Endothelial cell of umbilical vein (primary cell): ENCODE data around the gene CNOT6. TPM values are rescaled to one million over a fixed set of nuclear protein-coding genes. Genes with fewer than 3 reads are reported as not detected.

Experiments
- BruUV-seq: library from RNA; stranded (reverse); fragments of 400-500 nt; replicated peaks from 2 replicates; lab custom pipeline; 2021; lab: Mats Ljungman, UMichigan
- CTCF ChIA-PET: fragments of 300-600, 350-600 bp; sonication (Branson Sonifier 250); formaldehyde crosslinking; loops from one replicate; lab custom pipeline; 2021; ENCODE audit warnings: antibody characterized with exemption, inconsistent platforms; lab: Charles Lee
- POLR2A ChIA-PET: fragments of 300-600, 350-600 bp; sonication (Branson Sonifier 250); formaldehyde crosslinking; loops from one replicate; lab custom pipeline; 2021; ENCODE audit warnings: antibody characterized with exemption, inconsistent platforms; lab: Charles Lee
- DNase-seq: peaks from one replicate; pipeline ENCODE4 v3.0.0-alpha.2; 2011; ENCODE audit warnings: low read depth, low spot score
- FAIRE-seq: peaks from 2 replicates; lab custom pipeline; 2011; peaks lifted over from hg19 to GRCh38; lab: Jason Lieb, UNC
- H2AFZ ChIP-seq: 2 replicates; pipeline ENCODE4 v1.6.0; 2012; ENCODE audit warnings: low read depth, low read length, control low read depth, inconsistent platforms
- H3K27ac ChIP-seq: 2 replicates; pipeline ENCODE4 v1.5.1; 2011; ENCODE audit warnings: low read depth, mild to moderate bottlenecking, control low read depth, low read length, moderate library complexity; ENCODE audit not compliant: insufficient read depth
- H3K27me3 ChIP-seq, 2 experiments: 2 replicates each; pipeline versions ENCODE4 v1.6.0 to v1.6.1; 2011; ENCODE audit warnings: low read length in 2 of 2, mixed read lengths in 1 of 2; ENCODE audit not compliant: control insufficient read depth in 2 of 2, insufficient read depth in 2 of 2
- H3K36me3 ChIP-seq, 2 experiments: 2 replicates in 1 of 2; 3 replicates in 1 of 2; pipeline ENCODE4 v1.5.1; 2011; ENCODE audit warnings: low read length in 2 of 2, mild to moderate bottlenecking in 1 of 2, moderate library complexity in 1 of 2; ENCODE audit not compliant: control insufficient read depth in 2 of 2, insufficient read depth in 2 of 2; ENCODE audit errors: extremely low read depth in 1 of 2
- H3K4me1 ChIP-seq: 3 replicates; pipeline ENCODE4 v1.5.1; 2011; ENCODE audit warnings: mild to moderate bottlenecking, low read length; ENCODE audit not compliant: control insufficient read depth, insufficient read depth; ENCODE audit errors: extremely low read depth
- H3K4me2 ChIP-seq: 2 replicates; pipeline ENCODE4 v1.6.1; 2011; ENCODE audit warnings: low read length, control low read depth, mixed read lengths; ENCODE audit not compliant: insufficient read depth
- H3K4me3 ChIP-seq, 3 experiments: fragments of 200-600 bp in 1 of 3; sonication (generic), shearing (Covaris generic) in 1 of 3; replicated peaks in 1 of 3; 2 replicates each; pipeline ENCODE4 v1.5.1; 2011 to 2016; ENCODE audit warnings: control low read depth in 3 of 3, low read length in 3 of 3, mild to moderate bottlenecking in 2 of 3, inconsistent platforms in 1 of 3, low read depth in 1 of 3, moderate library complexity in 1 of 3; ENCODE audit not compliant: insufficient read depth in 1 of 3
- H3K79me2 ChIP-seq: 2 replicates; pipeline ENCODE4 v1.6.0; 2012; ENCODE audit warnings: low read length, inconsistent platforms; ENCODE audit not compliant: control insufficient read depth, insufficient read depth
- H3K9ac ChIP-seq: replicated peaks from 2 replicates; pipeline ENCODE3; 2011; ENCODE audit warnings: low read length, control low read depth; ENCODE audit not compliant: insufficient read depth; ENCODE audit errors: extremely low read depth
- H3K9me1 ChIP-seq: replicated peaks from 3 replicates; pipeline ENCODE4 v1.6.0; 2011; ENCODE audit warnings: mild to moderate bottlenecking, low read length; ENCODE audit not compliant: control insufficient read depth, insufficient read depth; ENCODE audit errors: extremely low read depth
- H3K9me3 ChIP-seq: replicated peaks from 2 replicates; pipeline ENCODE4 v1.5.1; 2012; ENCODE audit warnings: low read length, inconsistent platforms; ENCODE audit not compliant: control insufficient read depth, insufficient read depth
- H4K20me1 ChIP-seq: replicated peaks from 2 replicates; pipeline ENCODE3; 2011; ENCODE audit warnings: mild to moderate bottlenecking, low read length; ENCODE audit not compliant: control insufficient read depth, insufficient read depth; ENCODE audit errors: extremely low read depth
- EZH2 ChIP-seq: IDR thresholded peaks from 2 replicates; pipeline ENCODE4 v1.6.1; 2012; ENCODE audit warnings: borderline replicate concordance, low read depth, mild to moderate bottlenecking, moderate library complexity, low read length, inconsistent platforms; ENCODE audit not compliant: severe bottlenecking
- FOS ChIP-seq: IDR thresholded peaks from 2 replicates; pipeline ENCODE4 v1.6.1; 2011; ENCODE audit warnings: mild to moderate bottlenecking, low read length, moderate library complexity, borderline replicate concordance; ENCODE audit not compliant: insufficient read depth
- GATA2 ChIP-seq: IDR thresholded peaks from 2 replicates; pipeline ENCODE4 v1.7.0; 2011; ENCODE audit warnings: low read depth, mild to moderate bottlenecking, moderate library complexity, mixed read lengths, low read length; ENCODE audit not compliant: insufficient read length, insufficient read depth
- JUN ChIP-seq: IDR thresholded peaks from 2 replicates; pipeline ENCODE4 v1.6.1; 2011; ENCODE audit warnings: borderline replicate concordance, low read depth; ENCODE audit not compliant: insufficient read length, insufficient read depth
- MYC ChIP-seq: IDR thresholded peaks from one replicate; pipeline ENCODE4 v1.6.1; 2011; ENCODE audit warnings: mild to moderate bottlenecking, low read depth, low read length
- POLR2A ChIP-seq: IDR thresholded peaks from 2 replicates; pipeline ENCODE4 v1.6.1; 2012; ENCODE audit warnings: low read depth, mild to moderate bottlenecking, control low read depth, low read length
- POLR2AphosphoS5 ChIP-seq: IDR thresholded peaks from 2 replicates; pipeline ENCODE4 v1.6.1; 2012; ENCODE audit warnings: low read depth, mild to moderate bottlenecking, control low read depth, low read length, moderate library complexity; ENCODE audit not compliant: insufficient read depth
- dilution Hi-C: fragments of 300-500 bp; cut with MboI; formaldehyde crosslinking; loops from one replicate; pipeline ENCODE4 v1.15.0; 2019; ENCODE audit warnings: low sequenced_read_pairs; ENCODE audit not compliant: extremely low pct_ligation_motif_present
- intact Hi-C: fragments of 100-400 bp; cut with micrococcal nuclease; formaldehyde crosslinking; loops from one replicate; pipeline ENCODE4 v1.10.0; 2022
- polyA plus RNA-seq, 4 experiments: library from polyadenylated mRNA; depleted of rRNA in 3 of 4; stranded (reverse) in 3 of 4; unstranded in 1 of 4; fragments of >200 nt; gene quantifications; 2 replicates each; pipeline versions ENCODE4 v1.2.1 to v1.2.3, GENCODE V29; 2011 to 2012; ENCODE audit warnings: missing spikeins in 1 of 4
- total RNA-seq: library from RNA; stranded (reverse); gene quantifications from 2 replicates; pipeline ENCODE4 v1.2.3, GENCODE V29; 2021
- TF ChIP-seq, protein P1 (sequence below): IDR thresholded peaks from 2 replicates; pipeline ENCODE4 v1.6.1; 2011; ENCODE audit not compliant: insufficient read depth, insufficient read length
- TF ChIP-seq, protein P2 (sequence below), 2 donors: IDR thresholded peaks; 1 replicate in 1 of 2; 2 replicates in 1 of 2; pipeline ENCODE4 v1.5.1; 2011; ENCODE audit warnings: low read length in 2 of 2, mild to moderate bottlenecking in 2 of 2, moderate library complexity in 2 of 2, control low read depth in 1 of 2, inconsistent platforms in 1 of 2, low read depth in 1 of 2; ENCODE audit not compliant: insufficient read depth in 1 of 2; ENCODE audit errors: extremely low read depth in 1 of 2

CNOT6 gene
- total and polyA plus RNA-seq, 2 donors (not counting 3 experiments of a cell fraction or from before 2014, with no cell fraction given): 9.2 to 33.8 TPM

DNA sequence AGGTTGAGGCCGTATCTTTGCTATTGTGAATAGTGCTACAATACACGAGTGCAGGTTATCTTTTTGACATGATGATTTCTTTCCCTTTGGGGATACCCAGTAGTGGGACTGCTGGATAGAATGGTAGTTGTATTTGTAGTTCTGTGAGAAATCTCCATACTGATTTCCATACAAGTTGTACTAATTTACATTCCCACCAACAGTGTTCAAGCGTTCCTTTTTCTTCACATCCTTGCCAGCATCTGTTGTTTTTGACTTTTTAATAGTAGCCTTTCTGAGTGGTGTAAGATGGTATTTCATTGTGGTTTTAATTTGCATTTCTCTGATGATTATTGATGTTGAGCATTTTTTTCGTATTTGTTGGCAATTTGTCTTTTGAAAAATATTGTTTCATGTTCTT is 41.4 kb downstream of the CNOT6 start:
- H3K79me2 ChIP-seq: peaks cover 43% of the 10 kb centered on the region
- POLR2A ChIA-PET: no interaction called here

More for the DNA sequence above, 41.4 kb downstream of the CNOT6 start:
- no TSS peak for BruUV-seq
- H3K9me3 ChIP-seq: no peaks in the 10 kb centered on the region
- dilution Hi-C loops: no loop called here
- no peaks in the 10 kb centered on the region for H3K9me1 ChIP-seq
- no peak overlapping the region for H3K4me2 ChIP-seq
- no peak overlapping the region for H3K4me3 ChIP-seq
- FAIRE-seq: no peak
- no peaks in the 10 kb centered on the region for H3K36me3 ChIP-seq
- H3K9ac ChIP-seq: no peak overlapping the region
- H3K4me1 ChIP-seq: no peaks in the 10 kb centered on the region
- no peaks in the 10 kb centered on the region for H4K20me1 ChIP-seq
- CTCF ChIA-PET: no interaction called here
- no peak overlapping the region for H2AFZ ChIP-seq
- H3K27me3 ChIP-seq: no peaks in the 10 kb centered on the region
- DNase-seq: no peak
- H3K27ac ChIP-seq: no peak overlapping the region
- TF ChIP-seq POLR2AphosphoS5 (no peak), JUN (no peak), FOS (no peak), GATA2 (no peak), MYC (no peak), EZH2 (no peak), POLR2A (no peak)
- TF ChIP-seq, protein P1, sequence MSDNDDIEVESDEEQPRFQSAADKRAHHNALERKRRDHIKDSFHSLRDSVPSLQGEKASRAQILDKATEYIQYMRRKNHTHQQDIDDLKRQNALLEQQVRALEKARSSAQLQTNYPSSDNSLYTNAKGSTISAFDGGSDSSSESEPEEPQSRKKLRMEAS: no peak
- TF ChIP-seq, protein P2, sequence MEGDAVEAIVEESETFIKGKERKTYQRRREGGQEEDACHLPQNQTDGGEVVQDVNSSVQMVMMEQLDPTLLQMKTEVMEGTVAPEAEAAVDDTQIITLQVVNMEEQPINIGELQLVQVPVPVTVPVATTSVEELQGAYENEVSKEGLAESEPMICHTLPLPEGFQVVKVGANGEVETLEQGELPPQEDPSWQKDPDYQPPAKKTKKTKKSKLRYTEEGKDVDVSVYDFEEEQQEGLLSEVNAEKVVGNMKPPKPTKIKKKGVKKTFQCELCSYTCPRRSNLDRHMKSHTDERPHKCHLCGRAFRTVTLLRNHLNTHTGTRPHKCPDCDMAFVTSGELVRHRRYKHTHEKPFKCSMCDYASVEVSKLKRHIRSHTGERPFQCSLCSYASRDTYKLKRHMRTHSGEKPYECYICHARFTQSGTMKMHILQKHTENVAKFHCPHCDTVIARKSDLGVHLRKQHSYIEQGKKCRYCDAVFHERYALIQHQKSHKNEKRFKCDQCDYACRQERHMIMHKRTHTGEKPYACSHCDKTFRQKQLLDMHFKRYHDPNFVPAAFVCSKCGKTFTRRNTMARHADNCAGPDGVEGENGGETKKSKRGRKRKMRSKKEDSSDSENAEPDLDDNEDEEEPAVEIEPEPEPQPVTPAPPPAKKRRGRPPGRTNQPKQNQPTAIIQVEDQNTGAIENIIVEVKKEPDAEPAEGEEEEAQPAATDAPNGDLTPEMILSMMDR (IDR thresholded peaks at IDR 0.05; ENCODE audit: extremely low read depth in 1 of 2, insufficient read depth in 1 of 2, low read depth in 1 of 2, low read length in 2 of 2): no peak
- intact Hi-C loops: no loop called here
